Measurements from ENCODE around the gene ATP2C2. TPM values are rescaled to one million over a fixed set of nuclear protein-coding genes. Genes with fewer than 3 reads are reported as not detected.

The ATP2C2 gene
- total RNA-seq, 1 experiment from 2014 or later: 26.0 TPM

DNA sequence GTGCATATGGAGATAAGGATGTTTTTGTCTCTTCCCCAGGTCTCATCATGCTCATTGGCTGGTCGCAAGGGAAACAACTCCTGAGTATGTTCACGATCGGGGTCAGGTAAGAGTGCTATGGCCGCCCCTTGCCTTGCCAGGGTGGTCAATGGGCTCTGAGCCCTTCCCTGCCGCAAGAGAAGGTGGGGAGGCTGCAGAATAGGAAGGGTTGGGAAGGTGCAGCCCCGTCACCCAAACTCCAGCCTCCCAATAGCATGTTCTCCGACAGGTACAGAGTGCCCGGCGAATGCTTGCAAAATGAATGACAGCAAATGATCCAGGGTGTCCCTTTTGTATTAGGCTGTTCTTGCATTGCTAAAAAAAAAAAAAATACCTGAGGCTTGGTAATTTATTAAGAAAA, 57.4 kb downstream of the ATP2C2 start:
- H3K36me3 ChIP-seq (ENCODE audit: low read depth, low read length): 0 out of 2 replicates have a peak, but pooled peaks cover 3% of the 10 kb centered on the region
- no peak overlapping the region for H3K4me2 ChIP-seq (ENCODE audit: low read length)
- no peaks in the 10 kb centered on the region for H3K4me1 ChIP-seq (ENCODE audit: insufficient read depth, low read length)
- no TSS peak for BruUV-seq (replicated peaks)
- no peaks in the 10 kb centered on the region for H4K20me1 ChIP-seq (ENCODE audit: low read length)
- TF ChIP-seq EZH2 (IDR thresholded peaks at IDR 0.05; ENCODE audit: low read length, unreplicated experiment) (no peak), EZH2phosphoT487 (IDR thresholded peaks at IDR 0.05; ENCODE audit: borderline replicate concordance, low read length) (no peak)
- TF ChIP-seq, protein P1, sequence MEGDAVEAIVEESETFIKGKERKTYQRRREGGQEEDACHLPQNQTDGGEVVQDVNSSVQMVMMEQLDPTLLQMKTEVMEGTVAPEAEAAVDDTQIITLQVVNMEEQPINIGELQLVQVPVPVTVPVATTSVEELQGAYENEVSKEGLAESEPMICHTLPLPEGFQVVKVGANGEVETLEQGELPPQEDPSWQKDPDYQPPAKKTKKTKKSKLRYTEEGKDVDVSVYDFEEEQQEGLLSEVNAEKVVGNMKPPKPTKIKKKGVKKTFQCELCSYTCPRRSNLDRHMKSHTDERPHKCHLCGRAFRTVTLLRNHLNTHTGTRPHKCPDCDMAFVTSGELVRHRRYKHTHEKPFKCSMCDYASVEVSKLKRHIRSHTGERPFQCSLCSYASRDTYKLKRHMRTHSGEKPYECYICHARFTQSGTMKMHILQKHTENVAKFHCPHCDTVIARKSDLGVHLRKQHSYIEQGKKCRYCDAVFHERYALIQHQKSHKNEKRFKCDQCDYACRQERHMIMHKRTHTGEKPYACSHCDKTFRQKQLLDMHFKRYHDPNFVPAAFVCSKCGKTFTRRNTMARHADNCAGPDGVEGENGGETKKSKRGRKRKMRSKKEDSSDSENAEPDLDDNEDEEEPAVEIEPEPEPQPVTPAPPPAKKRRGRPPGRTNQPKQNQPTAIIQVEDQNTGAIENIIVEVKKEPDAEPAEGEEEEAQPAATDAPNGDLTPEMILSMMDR (conservative IDR thresholded peaks at IDR 0.05; ENCODE audit: low read depth, low read length): no peak
- H3K4me3 ChIP-seq (ENCODE audit: low read length): no peak overlapping the region
- no peaks in the 10 kb centered on the region for H3K79me2 ChIP-seq (ENCODE audit: low read length)
- no peak overlapping the region for H3K27ac ChIP-seq (ENCODE audit: low read length)
- no peaks in the 10 kb centered on the region for H3K9me3 ChIP-seq (ENCODE audit: low read length)
- H3K9me2 ChIP-seq (replicated peaks; ENCODE audit: low read length): no peaks in the 10 kb centered on the region
- CTCF ChIA-PET: no interaction called here
- DNase-seq (no peak), ATAC-seq (no peak)
- no peak overlapping the region for H3K9ac ChIP-seq (ENCODE audit: low read length)
- intact Hi-C loops (cut with micrococcal nuclease): no loop called here
- H3K27me3 ChIP-seq (ENCODE audit: low read length): no peaks in the 10 kb centered on the region
- POLR2A ChIA-PET (ENCODE audit: unreplicated experiment): no interaction called here
- no peaks in the 10 kb centered on the region for H3F3A ChIP-seq (ENCODE audit: low read length, unreplicated experiment)
- H2AFZ ChIP-seq (ENCODE audit: low read length): no peak overlapping the region

DNA sequence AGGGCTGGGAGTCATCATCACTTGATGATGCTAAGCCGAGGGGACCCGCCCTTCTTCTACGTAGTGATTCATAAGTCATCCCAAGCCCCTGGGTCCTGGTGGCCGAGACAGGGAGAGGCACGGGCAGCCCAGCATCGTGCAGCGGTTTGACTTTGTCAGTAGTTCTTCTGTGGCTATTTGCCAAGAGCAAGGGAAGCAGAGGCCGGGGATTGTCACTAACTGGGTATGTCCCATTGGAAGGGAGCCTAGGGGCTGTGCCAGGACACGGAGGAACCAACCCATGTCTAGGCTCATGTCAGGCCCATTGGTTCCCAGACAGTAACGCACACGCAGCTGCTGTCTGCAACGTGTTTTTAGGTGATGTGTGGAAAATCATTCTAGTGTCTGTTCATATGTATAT, 58.5 kb downstream of the ATP2C2 start:
- CTCF ChIA-PET: no interaction called here
- DNase-seq (no peak), ATAC-seq (no peak)
- TF ChIP-seq, protein P1 (conservative IDR thresholded peaks at IDR 0.05; ENCODE audit: low read depth, low read length): no peak
- TF ChIP-seq EZH2phosphoT487 (IDR thresholded peaks at IDR 0.05; ENCODE audit: borderline replicate concordance, low read length) (no peak), EZH2 (IDR thresholded peaks at IDR 0.05; ENCODE audit: low read length, unreplicated experiment) (no peak)
- Histone ChIP-seq H3K4me3 (ENCODE audit: low read length) (no peak overlapping the region), H3K36me3 (ENCODE audit: low read depth, low read length) (0 out of 2 replicates have a peak, but pooled peaks cover 3% of the 10 kb centered on the region), H3K79me2 (ENCODE audit: low read length) (no peaks in the 10 kb centered on the region), H3K4me1 (ENCODE audit: insufficient read depth, low read length) (no peaks in the 10 kb centered on the region), H3K27ac (ENCODE audit: low read length) (no peak overlapping the region), H3K27me3 (ENCODE audit: low read length) (no peaks in the 10 kb centered on the region), H3K4me2 (ENCODE audit: low read length) (no peak overlapping the region), H4K20me1 (ENCODE audit: low read length) (no peaks in the 10 kb centered on the region), H3K9ac (ENCODE audit: low read length) (no peak overlapping the region), H2AFZ (ENCODE audit: low read length) (no peak overlapping the region), H3K9me2 (replicated peaks; ENCODE audit: low read length) (no peaks in the 10 kb centered on the region), H3K9me3 (ENCODE audit: low read length) (no peaks in the 10 kb centered on the region), H3F3A (ENCODE audit: low read length, unreplicated experiment) (no peaks in the 10 kb centered on the region)
- POLR2A ChIA-PET (ENCODE audit: unreplicated experiment): no interaction called here
- intact Hi-C loops (cut with micrococcal nuclease): no loop called here
- no TSS peak for BruUV-seq (replicated peaks)

DNA sequence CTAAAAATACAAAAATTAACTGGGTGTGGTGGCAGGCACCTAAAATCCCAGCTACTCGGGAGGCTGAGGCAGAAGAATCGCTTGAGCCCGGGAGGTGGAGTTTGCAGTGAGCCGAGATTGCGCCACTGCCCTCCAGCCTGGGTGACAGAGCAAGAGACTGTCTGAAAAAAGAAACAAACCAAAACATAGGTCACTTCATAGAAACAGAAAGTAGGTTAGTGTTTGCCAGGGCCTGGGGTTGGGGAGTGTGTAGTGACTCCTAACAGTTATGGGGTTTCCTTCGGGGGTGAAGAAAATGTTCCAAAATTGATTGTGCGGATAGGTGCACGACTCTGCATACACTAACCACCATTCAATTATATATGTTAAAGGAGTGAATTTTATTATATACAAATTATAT, 59.2 kb downstream of the ATP2C2 start:
- CTCF ChIA-PET: no interaction called here
- Histone ChIP-seq H3K9ac (ENCODE audit: low read length) (no peak overlapping the region), H3K4me3 (ENCODE audit: low read length) (no peak overlapping the region), H3F3A (ENCODE audit: low read length, unreplicated experiment) (no peaks in the 10 kb centered on the region), H3K4me2 (ENCODE audit: low read length) (no peak overlapping the region), H3K27me3 (ENCODE audit: low read length) (no peaks in the 10 kb centered on the region), H3K79me2 (ENCODE audit: low read length) (no peaks in the 10 kb centered on the region), H2AFZ (ENCODE audit: low read length) (no peak overlapping the region), H4K20me1 (ENCODE audit: low read length) (no peaks in the 10 kb centered on the region), H3K4me1 (ENCODE audit: insufficient read depth, low read length) (no peaks in the 10 kb centered on the region), H3K9me3 (ENCODE audit: low read length) (no peaks in the 10 kb centered on the region), H3K9me2 (replicated peaks; ENCODE audit: low read length) (no peaks in the 10 kb centered on the region), H3K27ac (ENCODE audit: low read length) (no peak overlapping the region), H3K36me3 (ENCODE audit: low read depth, low read length) (0 out of 2 replicates have a peak, but pooled peaks cover 3% of the 10 kb centered on the region)
- DNase-seq (no peak), ATAC-seq (no peak)
- intact Hi-C loops (cut with micrococcal nuclease): no loop called here
- TF ChIP-seq EZH2phosphoT487 (IDR thresholded peaks at IDR 0.05; ENCODE audit: borderline replicate concordance, low read length) (no peak), EZH2 (IDR thresholded peaks at IDR 0.05; ENCODE audit: low read length, unreplicated experiment) (no peak)
- TF ChIP-seq, protein P1 (conservative IDR thresholded peaks at IDR 0.05; ENCODE audit: low read depth, low read length): no peak
- BruUV-seq (replicated peaks): no TSS peak
- POLR2A ChIA-PET (ENCODE audit: unreplicated experiment): no interaction called here
